NCI-H2107 (cell line): ENCODE results near the gene TMEM89.

Source experiments
- DNase-seq: peaks from one replicate; lab custom pipeline; 2025; lab: John Stamatoyannopoulos, UW

Gene TMEM89

DNA sequence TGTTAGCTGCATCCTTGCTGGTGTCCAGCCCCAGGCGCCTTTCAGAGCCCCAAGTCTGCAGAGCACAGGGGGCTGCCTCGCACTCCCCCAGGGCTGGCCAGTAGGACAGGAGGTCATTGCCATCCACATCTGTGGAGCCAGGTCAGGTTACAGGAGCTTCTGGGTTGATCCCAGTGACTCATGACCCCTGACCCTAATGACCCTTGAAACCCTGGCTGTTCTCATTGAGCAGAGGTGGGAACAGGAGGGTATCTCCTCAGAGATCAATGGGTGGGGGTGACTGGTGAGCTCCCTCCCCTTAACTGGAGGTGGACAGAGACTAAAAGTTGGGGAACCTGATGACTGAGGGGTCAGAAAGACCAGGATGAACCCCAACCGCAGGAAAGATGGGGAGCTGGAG lies 19.8 kb upstream of the TMEM89 start:
- no peak for DNase-seq

DNA sequence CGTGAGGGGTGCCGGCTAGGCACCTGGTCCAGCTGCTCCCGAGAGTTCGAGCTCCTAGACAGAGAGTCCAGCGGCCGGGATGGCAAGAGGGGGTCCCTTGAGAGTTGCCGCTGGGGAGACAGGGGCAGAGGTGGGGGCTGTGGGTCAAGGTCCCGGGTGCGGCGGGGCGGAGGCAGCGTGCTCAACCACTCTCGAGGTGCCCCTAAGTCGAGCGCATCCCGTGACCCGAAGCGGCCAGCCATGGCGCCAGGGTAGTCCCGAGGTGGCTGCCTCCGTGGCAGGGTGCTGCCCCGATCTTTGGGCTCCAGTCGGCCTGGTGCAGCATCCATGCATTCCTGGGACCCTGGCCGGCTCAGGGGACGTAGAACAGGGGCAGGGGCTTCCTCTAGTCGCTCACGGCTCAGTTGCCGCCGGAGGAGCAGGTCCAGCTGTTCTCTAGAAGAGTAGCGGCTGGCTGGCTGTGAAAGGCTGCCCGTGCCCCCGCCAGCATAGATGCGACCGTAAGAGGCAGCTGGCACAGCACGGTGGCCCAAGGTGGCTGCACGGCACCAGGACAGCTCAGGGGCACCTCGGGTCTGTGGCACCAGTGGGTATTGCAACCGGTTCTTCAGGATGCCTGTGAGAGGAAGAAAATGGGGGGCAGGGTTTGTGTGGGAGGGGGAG lies 18.5 kb upstream of the TMEM89 start:
- DNase-seq: no peak

DNA sequence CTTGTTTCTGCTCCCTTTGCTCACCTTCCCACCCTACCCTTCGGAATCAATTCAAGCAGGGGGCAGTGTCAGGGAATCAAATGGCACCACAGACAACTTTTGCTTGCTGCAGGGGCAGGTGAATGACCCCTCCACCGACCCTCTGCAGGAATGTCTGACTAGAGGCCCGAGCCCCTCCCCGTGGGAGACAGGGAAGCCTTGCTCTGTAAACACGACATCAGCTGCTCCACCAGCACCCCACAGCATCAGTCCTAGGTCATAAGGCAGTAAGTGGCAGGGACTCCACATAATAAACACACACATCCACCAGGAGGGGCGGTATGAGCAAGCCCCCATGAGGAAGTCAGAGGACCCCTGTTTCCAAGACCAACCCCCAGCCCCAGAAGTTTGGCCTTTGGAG lies 15.7 kb upstream of the TMEM89 start:
- no peak for DNase-seq

DNA sequence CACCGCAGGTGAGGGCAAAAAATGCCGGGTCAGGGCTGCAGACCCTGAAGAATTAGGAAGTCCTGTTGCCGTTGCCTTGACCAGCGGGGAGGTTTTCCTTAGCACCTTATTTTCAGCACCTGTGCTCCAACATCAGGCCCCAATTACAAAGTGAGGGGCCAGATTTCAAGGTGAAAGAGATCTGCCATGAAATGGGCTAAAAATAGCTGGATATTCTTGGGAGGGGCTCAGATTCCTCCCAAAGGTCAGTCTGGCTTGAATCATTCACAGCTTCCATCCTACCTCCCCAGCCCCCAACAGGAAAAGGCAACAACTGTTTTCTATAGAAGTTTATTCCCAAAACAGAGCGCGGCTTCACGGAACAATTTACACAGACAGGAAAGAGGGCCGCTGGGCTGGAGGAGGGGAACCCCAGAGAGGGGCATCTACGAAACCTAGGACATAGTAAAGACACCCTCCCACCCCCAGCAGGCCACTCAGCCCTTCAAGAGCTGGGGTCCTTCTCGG lies 14.6 kb upstream of the TMEM89 start:
- DNase-seq: no peak

DNA sequence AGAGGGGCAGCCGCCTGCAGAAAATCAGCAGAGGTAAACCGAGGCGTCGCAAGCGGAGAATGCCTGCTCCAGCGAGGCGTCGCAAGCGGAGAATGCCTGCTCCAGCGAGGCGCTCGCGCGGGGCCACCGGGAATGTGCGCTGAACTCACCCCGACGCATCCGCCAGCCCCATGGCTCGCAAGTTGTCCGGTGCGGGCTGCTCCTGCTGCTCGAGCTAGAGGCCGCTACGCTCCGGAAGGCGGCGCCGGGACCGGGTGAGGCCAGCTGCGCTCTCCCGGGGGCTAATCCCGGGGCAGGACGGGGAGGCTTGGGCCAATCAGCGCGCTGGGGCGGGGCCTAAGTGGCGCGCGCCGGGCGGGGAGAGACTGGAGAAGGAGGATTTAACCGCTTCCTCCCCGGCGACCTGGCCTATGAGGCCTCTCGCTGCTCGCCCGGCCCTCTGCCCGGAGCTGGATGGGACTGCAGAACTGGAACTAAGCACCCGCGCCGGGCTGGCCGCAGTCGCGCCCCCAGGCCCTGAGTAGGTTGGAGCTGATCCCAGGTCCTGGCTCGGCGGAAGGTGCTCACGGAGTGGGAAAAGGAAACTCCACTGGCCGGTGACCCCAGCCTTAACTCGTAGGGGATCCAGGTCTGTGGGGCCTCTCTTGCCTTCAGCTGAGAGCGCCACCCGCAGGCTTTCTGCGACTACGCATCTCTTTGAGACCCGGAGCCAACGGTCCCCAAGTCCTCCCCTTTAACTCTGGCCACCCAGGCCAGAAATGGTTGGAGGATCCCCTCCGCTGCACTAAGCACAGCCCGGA lies 13.9 kb upstream of the TMEM89 start, which contains the start of gene SLC26A6:
Gene SLC26A6, minus strand, starts transcription at position 240 of the 800 bp plus-strand sequence. Its CDS starts 68 bp downstream, at position 172.
- DNase-seq: peak; percentile 82

DNA sequence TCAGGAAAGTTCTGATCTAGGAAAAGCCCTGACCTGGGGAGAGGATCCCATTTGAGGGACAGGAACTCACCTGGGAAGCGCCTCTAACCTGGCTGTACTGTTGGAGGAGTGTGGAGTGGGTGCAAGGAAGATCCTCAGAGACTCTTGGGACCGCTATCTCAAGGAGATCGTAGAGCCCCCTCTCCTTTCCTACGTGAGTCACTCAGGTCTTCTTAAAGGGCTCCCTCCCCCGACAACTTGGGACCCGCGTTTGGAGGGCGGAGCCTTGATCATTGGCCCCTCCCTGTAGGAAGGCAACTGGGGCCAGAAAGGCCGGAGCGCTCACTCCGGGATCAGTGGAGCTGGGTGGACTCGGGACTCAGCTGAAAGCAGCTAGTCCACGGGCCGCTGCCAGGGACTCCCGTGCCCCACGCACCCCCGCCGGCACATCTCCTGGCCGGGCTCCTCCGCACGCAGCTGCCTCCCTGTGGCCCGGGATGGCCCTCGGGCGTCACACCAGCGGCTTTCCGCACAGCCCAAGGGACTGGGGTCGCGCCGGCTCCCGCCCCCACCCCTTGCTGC lies 13.2 kb upstream of the TMEM89 start:
- no peak for DNase-seq

DNA sequence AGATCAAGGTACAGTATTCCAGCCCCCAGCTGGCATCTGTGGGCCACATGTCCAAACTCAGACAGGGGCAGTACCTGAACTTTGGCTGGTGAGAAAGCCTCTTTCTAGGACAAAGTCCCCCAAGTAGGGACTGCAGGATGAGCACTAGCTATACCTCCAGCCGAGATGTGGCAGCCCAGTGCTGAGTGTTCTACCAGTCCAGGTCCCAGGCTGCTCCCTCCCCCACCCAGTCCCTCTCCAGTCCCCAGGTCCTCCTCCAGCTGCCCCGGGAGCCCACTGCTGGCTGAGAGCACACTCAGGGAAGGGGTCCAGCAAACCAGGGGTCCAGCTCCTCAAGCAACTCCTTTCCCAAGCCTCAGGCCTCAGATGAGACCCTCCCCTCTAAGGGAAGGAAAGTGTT lies 12.2 kb upstream of the TMEM89 start:
- no peak for DNase-seq

DNA sequence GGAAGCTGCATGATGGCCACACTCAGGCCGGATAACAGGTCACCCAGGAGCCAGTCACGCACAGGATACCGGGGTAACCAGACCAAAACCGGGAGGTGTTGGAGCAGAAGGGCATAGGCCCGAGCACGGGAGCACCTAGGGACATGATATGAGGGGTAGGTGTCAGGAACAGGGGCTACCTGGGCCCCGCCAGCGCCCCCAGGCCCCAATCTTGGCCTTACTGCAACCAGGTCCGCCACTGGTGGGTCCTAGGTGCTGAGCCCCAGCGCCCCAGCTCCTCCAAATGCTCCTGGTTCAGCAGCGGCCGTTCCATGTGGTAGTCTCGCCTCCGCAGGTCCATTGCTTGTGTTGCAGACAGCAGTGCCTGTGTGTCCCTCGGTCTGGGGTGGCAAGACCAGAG lies 11.7 kb upstream of the TMEM89 start:
- DNase-seq: no peak

DNA sequence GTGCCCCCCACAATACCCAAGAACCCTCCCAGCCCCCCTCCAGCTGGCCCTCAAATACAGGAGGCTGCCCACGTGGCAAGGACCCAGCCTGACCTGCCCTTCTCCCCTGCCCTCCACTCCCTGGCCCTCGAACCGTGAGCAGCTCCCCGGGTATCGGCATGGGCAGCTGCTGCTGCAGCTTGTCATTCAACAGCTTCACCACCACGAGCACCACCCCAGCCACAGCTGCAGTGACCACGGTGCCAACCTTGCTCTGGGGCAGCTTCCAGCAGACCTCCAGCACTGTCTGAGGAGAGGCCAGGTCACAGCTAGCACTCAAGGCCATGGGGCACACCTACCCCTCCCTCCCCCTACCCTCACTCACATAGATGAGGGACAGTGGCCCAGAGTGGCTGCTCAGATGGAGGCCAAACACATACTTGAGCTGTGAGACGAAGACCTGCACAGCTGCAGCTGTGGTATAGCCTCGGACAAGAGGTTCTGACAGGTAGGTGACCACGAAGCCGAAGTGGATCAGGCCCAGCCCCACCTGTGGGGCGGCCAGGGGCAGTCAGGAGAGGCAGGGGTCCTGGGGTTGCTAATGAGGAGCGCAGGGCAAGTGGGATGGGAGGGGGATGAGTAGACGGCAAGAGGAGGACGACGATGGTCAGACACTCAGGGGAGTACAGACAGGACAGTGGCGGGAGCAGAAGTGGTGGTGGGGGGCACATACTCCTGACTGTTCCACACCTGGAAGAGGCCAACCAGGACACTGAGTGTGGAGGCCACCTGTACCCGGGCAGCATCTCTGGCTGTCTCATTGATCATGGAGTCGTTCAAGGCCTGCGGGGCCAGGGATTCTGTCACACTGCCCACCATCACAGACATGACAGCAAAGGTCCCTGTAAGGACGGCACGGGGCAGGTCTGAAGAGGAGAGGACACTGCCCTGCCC lies 10.2 kb upstream of the TMEM89 start:
- DNase-seq: no peak

DNA sequence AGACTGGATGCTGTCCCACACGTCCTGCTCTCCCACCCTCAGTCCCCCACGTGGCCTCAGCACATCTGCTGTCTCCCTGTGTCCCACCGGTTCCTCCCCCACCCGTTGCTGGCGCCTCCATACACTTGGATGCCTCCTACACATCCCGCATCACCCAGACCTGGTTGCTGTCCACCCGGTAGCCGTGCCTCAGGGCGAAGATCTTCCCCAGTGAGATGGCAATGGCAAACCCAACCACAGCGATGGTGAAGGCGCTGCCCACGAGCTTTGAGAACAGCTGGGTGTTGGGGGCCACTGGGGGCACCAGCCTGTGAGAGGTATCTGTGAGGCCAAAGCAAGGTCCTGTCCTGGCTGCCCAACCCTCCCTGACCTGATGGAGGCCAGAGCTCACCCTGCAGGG lies 9.3 kb upstream of the TMEM89 start:
- no peak for DNase-seq

DNA sequence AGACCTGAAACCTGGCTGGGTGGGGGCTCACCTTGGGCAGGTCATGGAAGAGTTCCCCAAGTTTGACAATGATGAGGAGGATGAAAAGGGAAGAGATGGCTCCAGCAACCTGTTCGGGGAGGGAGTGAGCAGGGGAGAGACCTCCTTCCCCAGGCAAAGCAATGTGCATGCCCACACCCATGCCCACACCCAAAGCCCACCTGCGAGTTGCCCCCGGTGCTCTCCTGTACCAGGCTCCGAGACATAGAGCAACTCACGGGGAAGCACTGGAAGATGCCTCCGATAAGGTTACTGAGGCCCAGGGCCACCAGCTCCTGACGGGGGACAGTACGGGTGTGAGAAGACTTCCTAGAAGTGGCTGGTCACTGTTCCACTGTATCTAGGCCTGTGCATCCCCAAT lies 8.8 kb upstream of the TMEM89 start:
- DNase-seq: no peak

DNA sequence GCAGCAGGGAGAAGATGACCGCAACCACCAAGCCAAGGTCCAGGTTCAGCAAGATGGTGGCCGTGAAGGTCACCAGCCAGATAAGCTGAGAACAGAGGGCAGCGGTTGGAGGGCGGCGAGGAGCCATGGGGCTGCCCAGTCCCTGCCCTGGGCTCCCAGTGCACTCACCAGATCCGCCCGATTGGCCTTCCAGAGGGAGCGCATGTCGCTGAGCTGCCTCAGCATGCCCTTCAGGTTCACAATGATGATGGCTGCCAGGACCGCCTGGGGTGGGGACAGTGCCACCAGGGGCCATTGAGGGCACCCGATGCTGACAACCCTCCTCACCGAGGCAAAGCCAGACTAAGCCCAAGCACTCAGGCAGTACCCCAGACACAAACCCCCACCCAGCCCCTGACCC lies 8.3 kb upstream of the TMEM89 start:
- no peak for DNase-seq

DNA sequence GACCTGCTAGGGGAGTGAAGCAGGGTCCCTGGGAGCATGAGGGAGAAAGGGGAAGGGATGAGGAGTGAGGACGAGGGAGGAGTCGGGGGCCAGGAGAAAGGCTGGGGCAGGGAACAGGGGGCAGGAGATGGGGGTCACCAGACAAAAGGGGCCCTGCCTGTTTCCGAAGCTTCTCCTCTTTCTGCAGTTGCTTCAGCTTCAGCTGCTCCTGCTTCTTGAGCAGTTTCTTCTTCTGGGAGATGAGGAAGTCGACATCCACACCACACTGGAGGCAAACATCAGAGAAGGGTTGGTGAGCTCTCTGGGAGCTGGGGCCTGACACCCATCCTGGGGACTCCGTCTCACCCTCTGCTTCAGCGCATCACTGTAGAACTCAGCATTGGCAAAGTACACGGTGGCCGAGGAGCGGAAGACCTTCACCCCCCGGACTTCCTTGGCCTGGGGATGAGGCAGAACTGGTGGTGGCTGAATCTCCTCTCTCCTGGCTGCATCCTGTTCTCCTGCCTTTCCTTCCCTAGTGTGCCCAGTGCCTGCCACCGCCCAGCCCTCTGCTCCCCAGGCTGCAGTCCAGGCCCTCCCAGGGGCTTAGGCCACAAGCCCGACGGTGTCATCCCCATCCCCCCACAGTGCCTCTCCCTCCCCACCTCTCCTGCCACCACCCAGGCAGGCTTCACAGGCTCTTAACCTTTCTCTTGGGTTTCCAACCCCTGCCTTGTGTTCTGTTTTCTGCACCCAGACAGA lies 6.9 kb upstream of the TMEM89 start:
- DNase-seq: no peak

DNA sequence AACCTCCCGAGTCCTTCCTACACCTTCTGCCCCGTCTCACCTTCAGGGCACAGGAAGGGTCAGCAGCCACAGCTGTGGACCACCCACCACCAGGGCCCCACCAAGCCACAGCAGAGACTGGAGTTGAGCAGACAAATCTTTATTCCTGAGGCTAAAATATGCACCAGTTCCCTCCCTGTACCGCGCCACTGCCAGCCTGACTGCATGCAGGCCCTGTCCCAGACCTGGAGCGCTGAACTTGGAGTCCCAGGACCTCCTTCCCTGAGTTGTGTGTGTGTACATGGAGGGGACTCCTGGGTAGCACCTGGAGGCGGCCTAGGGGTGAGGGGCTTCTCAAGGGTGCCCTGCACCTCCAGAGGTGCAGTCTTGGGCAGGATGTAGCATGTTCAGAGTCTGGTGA lies 4.0 kb upstream of the TMEM89 start:
- DNase-seq: no peak

DNA sequence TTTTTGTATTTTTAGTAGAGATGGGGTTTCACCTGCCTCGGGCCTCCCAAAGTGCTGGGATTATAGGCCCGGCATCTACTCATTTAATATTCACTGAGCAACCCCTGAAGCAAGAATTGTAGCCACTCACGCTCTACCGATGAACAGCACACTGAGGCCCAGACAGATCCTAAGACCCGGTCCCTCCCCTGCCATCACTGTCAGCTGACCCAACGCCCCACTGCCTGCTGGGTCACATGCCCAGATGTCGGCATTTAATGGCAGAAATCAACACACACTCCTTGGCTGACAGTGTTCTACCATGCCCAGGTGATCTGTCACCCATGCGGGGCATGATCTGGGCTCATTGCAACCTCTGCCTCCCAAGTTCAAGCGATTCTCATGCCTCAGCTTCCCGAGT lies 3.2 kb upstream of the TMEM89 start:
- DNase-seq: no peak

DNA sequence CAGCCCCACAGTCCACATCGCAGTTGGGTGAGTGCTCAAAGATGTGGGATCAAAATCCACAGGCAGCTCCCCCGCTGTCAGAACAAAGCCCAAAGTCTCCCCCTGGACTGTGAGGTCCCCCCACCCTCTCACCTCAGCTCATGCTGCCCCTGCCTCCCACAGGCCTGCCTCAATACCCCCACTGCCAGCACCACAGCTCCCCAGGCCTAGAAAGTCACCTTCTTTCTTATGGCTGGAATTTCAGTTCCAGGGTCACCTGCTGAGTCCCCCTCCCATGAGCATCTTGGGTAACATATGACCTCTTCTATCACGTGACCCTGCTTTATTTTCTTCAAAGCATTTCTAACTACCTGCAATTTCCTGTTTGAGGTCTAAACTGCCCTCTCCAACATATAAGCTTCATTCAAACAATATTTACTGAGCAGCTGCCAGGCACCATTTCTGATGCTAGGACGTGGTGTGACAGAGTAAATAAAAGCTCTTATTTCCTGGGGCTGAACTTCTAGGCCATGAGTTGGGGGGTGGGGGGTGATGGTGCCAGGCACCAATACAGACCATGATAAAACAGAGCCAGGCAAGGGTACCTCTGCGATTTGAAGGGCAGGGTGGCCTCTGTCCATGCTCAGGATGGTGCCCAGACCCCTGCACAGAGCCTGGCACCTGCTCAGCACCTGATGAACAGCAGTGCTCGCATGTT lies 2.4 kb upstream of the TMEM89 start:
- peak; percentile 66 for DNase-seq

DNA sequence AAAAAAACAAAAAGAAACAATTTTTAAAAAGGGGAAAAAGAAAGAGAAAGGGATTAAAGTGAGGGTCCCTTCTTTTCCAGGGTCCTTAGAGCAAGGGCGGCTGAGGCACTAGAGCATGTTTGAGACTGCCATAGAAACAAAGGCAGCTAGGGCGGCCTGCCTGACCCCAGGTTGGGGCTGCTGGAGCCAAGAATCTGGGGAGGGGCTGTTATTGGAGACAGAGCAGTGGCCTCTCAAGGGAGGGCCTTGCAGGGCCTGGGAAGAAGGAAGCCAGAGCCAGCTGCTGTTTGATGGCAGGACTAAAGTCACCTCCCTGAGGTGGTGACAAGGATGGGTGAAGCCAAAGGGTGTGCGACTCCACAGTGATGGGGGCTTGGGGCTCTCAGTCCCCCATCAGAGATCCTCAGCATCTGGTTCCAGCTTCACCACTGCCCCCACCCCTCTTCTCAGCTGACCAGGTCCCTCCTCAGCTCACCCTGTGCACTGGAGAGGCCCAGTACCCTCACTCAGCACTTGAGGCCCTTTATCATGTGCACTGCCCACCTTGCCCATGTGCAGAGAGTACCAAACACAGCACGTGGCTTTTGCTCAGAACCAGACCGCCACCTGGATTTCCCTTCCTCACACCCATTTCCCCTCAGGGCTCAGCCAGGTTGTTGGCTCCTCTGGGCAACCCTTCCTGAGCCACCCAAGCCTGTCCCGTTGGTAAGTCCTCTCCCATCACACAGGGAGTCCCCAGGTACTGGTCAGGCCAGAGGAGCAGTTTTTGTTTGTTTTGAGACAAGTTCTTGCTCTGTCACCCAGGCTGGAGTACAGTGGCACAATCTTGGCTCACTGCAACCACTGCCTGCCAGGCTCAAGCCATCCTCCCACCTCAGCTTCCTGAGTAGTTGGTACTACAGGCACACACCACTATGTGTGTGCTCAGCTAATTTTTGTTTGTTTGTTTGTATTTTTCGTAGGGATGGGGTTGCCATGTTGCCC lies 1.7 kb downstream of the TMEM89 start:
- no peak for DNase-seq

DNA sequence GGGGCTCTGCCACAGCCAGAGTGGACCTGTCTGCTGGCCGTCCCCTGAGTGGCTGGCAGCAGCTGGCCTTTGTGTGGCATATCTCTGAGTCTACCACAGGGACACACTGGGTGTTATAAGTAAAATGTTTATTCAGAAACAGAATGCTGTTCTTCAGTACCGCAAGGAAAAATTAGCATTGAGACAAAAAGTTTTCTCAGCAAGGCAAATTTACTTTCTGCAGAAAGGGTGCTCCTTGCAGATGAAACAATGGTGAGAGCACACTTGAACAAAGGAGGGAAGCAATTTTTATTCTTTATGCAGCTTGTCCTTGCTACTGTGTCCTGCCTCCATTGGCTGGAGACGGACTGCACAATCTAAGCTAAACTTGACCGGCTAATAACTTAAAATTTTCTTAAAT lies 4.0 kb downstream of the TMEM89 start:
- no peak for DNase-seq

DNA sequence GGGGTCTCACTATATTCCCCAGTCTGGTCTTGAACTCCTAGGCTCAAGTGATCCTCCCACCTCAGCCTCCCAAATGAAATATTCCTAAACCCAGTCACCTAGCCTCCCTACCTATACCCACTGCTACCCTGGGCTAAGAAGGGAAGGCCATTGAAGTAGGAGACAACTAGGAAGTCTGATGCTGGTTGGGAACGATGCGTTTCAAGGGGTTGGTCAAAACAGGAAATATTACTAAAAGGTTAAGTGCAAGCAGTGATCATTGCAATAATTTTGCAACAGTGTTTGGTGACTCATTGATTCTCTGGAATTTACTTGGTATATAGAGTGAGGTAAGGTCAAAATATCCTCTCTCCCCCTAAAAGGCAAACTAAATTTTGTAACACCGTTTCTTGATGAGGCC lies 7.5 kb downstream of the TMEM89 start:
- DNase-seq: no peak
